ENCODE data around the gene FAM184B.
"Not testable (repeated sequence)": the region's sequence is repeated elsewhere in the genome, so short reads cannot be mapped to it uniquely, and the experiment has no call there.

FAM184B gene

DNA sequence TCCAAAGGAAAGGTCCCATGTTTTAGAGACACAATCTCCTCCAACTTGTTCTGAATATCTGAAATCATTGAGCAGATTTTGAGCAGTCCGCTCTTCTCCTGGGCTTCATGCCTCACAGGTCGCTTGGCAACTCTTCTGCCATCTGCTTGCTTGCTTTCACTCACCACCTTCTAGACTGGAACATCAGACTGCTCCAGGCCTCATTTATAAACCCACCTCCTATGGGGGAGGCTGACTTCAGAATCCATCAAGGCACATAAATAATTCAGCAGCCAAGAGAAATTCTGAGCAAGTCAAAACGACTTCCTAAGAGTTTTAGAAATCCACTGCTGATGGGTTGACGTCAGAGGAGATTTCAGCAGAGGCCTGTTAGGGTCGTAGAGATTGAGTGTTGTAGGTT is 64.1 kb downstream of the FAM184B start:
- DNase-seq (ENCODE audit: low read depth), result no peak

DNA sequence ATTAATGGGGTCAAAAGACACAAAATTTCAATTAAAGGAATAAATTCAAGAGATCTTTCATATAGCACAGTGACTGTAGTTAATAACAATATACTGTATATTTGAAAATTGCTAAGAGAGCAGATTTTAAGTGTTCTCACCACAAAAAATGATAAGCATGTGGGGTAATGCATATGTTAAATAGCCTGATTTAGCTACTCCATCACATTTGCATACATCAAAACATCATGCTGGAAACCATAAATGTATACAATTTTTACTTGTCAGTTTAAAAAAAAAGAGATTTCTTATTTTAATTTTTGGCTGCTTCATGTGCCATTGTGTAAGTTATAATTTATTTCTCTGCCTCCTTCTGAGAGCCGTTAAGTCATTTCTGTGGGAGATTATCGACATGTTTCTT is 65.9 kb downstream of the FAM184B start:
- DNase-seq (ENCODE audit: low read depth), result no peak

DNA sequence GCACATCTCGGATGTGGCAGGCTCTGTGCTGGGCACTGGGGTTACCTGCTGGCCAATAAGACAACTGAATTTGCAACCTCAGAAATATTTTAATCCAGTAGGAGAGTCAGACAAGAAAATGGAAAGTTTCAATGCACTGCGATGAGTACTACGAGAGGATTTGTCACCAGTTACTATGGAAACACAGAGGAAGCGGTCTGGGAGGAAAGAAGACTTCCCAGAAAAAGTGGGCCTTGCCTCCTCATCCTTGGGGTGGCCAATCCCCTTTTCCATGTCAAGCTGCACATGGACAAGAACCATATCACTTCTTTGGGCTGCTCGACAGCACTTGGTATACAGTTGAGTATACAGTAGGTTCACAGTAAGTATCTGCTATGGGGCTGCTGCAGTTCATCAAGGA is 67.6 kb downstream of the FAM184B start:
- no peak for DNase-seq (ENCODE audit: low read depth)

DNA sequence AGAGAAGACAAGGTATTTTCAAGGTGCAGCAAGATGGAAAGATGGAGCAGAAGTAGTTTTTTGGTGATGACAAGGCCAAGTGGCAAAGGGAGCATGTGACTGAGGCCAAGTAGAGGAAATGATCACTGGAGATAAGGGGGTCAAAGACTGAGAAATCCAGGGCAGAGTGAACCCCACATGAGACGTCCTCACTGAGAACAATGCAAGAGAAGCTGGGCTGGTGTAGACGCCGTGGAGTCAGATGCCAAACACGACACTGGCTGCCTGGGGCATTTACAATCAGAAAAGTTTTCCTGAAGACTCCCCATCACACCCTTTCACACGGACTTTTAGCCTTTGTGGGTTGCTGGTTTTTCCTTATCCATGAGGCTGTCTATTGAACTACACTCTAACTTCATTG is 69.3 kb downstream of the FAM184B start:
- no peak for DNase-seq (ENCODE audit: low read depth)

DNA sequence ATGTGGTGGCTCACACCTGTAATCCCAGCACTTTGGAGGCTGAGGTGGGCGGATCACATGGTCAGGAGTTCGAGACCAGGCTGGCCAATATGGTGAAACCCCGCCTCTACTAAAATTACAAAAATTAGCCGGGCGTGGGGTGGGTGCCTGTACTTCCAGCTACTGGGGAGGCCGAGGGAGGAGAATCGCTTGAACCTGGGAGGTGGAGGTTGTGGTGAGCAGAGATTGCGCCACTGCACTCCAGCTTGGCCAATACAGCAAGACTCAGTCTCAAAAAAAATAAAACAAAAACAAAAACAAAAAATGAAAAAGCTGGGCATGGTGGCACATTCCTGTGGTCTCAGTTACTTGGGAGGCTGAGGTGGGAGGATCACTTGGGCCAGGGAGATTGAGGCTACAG is 70.2 kb downstream of the FAM184B start:
- not testable (repeated sequence) for DNase-seq (ENCODE audit: low read depth)

DNA sequence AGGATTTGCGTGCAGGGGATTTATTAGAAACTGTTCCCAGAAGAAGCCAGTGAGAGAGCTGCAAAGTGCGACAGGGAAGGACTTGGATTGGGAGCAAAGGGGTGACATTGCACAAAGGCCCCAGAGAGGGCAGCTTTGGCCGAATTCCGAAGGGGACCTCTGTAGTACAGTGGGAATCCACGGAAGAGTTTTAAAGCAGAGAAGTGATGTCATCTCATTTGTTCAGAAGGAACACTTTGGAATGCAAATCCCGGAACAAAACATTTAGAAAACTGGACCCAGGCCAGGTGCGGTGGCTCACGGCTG is 71.7 kb downstream of the FAM184B start:
- no peak for DNase-seq (ENCODE audit: low read depth)

DNA sequence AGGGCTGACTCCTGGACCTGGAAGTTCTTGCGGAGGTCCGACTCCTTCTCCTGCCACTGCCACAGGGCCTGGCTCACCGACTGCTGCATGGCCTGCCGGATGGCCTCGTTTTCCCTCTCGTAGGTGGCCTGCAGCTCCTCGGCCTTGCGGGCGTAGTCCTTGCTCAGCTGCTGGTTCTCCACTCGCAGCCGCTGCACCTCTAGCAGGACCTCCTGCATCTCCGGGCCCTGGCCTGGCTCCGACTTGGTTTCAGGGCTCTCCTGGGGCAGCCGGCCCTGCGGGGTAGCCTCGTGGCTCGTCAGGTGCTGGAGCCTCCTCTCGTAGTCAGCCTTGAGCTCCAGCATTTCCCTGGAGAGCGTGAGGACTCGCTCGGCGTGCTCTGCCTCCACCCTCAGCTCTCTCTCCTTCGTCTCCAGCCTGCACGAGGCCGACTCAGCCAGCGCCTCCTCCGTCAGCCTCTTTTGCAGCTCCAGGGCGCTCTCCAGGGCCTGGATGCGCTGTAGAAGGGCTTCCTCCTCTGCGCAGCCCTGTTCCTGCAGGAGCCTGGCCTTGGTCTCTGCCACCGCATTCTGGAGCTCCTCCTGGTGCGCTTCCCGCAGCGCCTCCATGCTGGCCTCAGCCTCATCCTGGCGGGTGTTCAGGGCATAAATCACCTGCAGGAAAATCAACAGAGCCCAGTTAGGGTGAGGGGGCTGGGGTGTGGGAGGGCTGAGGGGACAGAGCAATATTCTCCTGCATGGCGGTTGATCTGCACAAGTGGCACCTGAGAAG is 72.2 kb downstream of the FAM184B start:
- DNase-seq (ENCODE audit: low read depth), result no peak

DNA sequence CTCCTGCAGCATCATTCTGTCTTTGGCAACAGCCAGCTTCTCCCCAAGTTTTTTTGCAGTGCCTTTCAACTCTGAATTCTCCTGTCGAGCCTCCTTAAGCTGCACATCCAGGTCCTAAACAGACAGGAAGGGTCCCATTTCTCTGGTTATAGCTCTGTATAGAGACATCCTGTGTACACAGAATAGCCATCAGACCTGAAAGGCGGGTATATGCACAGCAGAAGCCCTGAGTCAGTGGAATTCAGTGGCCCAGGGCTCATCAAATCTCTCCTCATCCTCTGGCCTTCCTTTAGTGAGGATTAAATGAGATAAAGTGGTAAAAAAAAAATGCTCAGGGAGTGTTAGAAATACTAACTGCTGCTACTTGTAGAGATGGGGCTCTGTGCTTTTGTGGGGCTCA is 73.8 kb downstream of the FAM184B start:
- DNase-seq (ENCODE audit: low read depth), result no peak

DNA sequence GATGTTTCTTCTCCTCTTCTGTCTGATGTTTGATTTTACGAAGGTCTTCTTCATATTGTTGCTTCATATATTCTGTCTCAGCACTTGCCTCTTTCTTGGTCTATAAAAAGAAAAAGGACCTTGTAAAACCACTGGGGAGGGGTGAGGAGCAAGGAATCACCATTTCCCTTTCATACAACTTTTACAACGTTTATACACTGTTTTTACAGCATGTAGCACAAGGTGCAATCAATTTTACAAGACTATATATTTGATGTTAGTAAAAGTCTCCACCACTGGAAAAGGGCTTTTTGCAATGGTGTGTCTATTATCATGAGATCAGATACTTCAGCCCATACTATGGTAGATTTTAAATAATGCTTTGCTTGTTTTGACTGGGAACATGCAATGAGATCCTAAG is 76.3 kb downstream of the FAM184B start:
- no peak for DNase-seq (ENCODE audit: low read depth)

DNA sequence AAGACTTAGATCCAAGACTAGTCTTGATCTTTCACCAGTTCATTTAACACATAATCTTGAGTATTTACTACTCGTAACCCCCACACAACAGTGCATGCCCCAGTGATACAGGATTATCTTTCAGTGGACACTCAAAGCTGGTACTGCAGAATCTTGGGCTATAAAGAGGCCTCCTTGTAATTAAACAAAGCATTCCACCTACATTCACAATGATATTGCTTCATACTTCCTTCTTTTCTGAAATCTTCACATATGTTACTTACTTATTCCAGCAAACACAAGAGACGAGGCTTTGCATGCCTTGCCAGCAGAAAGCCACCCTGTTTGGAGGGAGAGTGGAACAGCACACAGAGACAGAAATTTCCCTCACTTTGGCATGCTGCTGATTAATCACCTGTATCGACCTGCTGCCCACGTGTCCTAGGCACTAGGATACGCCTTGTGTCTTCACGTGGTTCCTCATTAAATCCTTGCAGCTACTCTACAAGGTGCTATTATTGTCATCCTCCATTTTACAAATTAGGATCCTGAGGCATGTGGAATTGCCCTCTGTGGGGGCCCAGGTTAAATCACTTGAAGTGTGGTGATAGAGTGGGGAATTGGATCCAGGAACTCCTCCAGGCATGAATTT is 77.3 kb downstream of the FAM184B start:
- DNase-seq (ENCODE audit: low read depth), result no peak

DNA sequence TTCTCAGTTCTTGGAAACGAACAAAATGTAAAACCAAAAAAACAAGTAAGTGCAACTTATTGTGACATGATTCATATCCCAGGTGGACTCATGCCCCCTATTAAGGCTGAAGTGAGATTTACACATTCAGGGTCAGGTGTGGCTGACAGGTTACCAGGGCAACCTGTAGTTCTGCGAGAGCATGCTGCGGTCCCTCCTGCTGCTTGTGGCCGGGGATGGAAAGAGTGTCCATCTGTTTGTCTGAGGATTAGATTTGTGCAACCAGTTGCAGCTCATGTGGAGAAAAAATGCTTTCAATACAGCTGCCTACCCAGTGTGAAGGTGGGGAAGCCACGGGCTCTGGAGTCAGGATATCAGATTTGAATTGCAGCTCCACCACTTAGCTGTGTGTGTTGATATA is 78.8 kb downstream of the FAM184B start:
- DNase-seq (ENCODE audit: low read depth), result no peak

DNA sequence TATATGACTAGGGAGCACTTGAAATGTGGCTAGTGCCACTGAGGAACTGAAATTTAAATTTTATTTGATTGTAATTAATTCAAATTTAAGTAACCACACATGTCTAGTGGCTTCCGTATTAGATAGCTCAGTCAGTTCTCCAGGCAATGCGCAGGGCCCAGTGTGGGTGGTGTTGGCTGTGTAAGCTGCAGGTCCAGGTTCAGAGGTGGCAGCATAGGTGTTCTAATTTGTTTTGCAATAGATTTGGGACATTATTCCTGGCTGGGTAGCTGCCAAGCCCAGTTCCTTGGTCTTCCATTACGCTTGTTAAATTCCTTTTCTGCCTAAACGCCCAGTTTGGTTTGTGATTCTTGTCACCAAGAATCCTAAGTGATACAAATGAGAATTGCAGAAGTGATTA is 79.5 kb downstream of the FAM184B start:
- no peak for DNase-seq (ENCODE audit: low read depth)

DNA sequence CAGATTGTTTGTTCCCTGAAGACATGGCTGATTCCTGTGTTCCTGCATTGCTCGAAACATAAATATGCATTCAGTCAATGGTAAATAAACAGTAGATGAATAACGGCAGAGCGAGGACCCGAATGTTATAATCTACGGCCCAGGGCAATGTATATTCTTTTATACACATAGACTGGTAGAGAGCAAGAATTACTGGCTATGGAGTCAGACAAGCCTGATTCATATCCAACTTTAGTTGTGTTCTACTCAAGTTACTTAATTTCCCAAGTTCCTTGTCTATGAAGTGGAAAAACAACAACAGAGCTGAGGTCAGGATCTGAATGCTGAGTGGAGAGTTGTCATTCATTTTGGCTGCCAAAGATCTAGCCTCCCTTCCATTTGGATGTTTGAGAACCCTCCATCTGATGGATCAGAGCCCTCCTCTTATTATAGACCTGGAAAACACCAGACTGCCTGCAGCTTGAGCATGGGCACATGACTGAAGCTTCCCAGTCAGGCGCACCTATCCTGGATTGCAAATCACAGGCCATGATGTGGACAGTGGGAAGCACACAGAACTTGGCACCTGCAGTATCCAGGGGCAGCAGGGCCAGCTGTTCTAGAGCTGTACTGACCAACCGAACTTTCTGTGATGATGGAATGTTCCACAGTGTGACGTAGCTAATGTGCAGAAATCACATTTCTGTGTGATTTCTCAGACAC is 80.1 kb downstream of the FAM184B start:
- DNase-seq (ENCODE audit: low read depth), result no peak

DNA sequence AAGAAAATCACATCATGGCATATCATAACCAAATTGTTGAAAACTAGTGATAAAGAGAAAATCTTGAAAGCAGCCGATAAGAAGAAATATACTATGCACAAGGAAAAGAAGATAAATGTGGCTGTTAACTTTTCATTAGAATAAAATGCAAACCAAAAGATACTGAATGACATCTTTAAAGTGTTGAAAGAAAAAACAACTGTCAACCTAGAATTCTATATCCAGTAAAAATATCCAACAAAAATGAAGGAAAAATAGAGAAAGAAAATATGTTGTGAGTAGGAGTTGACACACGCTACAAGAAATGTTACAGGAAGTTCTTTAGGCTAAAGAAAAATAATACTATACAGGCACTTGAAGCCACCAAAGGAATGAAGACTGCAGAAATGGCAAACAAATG is 82.0 kb downstream of the FAM184B start:
- DNase-seq (ENCODE audit: low read depth), result no peak

DNA sequence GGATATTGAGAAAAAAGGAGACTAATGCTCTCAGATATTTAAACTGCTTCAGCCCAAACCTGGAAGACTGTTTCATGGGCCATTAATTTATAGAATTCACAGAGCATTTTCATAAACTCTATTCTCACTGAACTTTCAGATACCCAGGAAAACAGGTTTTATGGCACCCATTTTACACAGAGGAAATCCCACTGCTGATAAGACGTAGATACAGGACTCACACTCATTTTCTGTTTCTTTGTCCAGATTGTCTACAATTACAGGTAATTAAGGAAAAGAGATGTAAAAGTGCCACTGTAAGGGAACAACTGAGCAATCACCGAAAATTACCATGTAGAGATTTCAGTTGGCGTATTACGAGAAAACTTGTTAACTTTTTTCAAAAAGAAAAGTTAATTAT is 83.3 kb downstream of the FAM184B start:
- no peak for DNase-seq (ENCODE audit: low read depth)

DNA sequence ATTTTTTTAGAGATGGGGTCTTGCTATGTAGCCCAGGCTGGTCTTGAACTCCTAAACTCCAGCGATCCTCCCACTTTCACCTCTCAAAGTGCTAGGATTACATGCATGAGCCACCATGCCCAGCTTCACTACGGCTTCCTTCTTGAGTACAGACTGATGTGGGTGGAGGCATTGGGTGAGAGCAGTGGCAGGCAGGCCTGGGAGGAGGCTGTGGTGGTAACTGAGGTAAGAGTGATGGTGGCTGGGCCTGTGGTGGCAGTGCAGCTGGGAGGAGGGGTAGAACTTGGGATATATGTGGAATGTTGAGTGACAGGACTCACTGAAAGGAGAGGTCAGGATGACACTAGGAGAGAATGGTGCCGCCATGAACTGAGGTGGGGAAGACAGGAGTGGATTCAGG is 86.1 kb downstream of the FAM184B start:
- no peak for DNase-seq (ENCODE audit: low read depth)

DNA sequence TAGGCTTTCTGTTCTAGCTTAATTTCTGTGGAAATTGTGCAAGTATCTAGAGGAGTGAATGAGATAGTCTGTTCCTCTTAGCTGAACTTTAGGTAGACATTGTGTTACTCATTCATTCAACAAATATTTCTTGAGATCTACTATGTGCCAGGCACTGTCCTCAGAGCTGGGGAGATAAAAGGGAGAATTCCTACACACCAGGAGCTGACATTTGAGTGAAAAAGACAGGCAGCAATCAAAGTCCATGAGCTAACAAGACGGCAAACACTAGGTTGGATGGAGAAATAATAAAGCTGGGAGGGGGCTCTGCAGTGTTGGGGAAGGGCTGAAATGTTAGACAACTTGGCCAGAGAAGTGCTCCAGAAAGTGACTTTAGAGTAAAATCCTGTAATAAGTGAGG is 86.9 kb downstream of the FAM184B start:
- no peak for DNase-seq (ENCODE audit: low read depth)

DNA sequence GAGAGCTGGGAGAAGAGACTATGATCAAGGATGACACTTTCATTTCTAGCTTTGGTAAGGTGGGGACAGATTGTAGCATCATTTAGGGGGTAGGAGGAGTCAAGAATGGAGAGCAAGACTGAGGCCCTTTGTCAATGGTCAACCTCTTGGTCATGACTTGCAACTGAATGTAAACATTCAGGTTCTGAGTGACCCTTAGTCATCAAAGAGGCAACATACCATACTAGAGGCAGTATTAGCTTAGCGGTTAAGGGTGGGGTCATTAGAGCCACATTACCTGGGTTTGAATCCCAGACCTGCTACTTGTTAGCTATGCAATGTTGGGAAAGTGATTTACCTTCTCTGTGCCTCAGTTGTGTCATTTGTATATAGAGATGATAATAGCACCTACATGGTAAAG is 90.5 kb downstream of the FAM184B start:
- DNase-seq (ENCODE audit: low read depth), result no peak

DNA sequence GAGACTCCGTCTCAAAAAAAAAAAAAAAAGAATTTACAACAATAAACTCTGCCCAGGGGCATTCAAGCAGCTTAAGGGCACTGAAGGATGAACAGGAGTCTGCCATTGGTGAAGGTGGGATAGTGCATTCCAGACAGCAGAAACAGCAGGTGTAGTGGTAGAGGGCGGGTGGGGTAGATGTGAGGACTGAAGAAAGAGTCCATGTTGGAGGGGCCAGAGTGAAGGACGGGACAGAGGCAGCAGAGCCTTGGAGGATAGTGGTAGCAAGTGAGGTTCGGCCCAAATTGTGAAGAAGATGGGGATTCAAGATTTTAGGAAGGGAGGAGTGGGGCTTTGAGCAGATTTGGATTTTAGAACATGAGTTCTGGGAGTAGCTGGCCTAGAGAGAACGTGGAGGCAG is 91.3 kb downstream of the FAM184B start:
- no peak for DNase-seq (ENCODE audit: low read depth)

DNA sequence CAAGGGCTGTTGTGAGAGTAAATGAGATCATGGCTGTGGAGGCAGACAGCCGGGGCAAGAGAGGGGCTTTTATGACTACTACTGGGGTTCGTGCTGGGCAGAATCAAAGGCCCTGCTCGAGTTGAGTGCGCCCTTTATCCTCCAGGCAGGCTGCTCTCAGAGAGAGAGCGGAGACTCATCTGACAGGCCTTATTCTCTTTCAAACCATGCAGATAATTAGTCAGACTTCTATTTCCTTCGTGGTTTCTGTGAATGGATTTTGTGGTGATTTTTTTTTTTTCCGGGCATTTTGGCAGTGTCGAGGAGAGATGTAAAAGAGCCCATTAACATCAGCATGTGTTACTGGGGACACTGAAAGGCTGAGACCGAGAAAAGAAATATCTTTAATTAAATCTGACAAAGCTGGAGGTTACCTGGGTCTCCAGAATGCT is 93.4 kb downstream of the FAM184B start:
- no peak for DNase-seq (ENCODE audit: low read depth)

DNA sequence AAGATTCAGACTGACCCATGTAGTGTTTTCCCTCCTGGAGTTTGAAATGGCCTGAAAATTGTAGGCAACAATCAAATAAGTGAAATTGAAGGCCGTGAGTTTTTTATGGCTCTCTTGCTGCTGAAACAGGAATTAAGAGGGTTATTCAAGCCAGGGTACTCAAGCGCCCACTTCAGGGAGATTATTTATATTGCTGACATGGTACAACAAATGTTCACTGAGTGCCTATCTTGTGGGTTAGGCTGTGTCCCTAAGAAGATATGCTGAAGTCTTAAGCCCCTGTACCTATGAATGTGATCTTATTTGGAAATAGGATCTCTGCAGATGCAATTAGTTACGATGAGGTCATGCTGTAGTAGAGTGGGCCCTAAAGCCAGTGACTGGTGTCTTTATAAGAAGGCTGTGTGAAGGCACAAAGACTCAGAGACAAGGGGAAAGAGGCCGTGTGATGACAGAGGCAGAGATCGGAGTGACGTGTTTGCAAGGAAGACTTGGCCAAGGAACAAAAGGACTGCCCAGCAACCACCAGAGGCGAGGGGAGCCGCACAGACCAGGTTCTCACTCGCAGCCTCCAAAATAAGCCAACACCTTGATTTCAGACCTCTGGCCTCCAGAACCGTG is 94.1 kb downstream of the FAM184B start:
- no peak for DNase-seq (ENCODE audit: low read depth)

DNA sequence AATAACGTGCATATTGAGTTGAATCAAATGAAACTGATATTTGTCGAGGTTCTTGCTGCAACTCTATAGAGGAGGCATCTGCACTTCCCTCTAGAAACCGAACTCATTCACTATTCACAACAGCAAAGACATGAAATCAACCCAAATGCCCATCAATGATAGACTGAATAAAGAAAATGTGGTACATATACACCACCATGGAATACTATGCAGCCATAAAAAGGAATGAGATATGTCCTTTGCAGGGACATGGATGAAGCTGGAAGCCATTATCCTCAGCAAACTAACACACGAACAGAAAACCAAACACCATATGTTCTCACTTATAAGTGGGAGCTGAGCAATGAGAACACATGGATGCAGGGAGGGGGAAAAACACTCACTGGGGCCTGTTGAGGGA is 96.8 kb downstream of the FAM184B start:
- DNase-seq (ENCODE audit: low read depth), result not testable (repeated sequence)

DNA sequence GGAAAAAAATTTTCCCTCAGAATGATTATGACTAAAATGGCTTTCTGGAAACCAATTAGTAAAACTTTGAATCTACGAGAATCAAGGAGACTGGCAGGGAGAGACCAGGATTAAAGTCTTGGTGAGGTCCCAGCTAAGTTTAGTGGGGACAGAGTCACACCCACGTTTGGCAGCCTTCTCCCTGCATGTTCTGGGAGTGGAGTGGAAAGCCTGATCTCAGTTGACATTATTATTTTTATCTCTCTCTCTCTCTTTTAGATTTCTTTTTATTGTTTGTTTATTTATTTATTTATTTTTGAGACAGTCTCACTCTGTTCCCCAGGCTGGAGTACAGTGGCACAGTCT is 99.2 kb downstream of the FAM184B start:
- no peak for DNase-seq (ENCODE audit: low read depth)
